HG02642 (cell line): ENCODE data around the gene NPAS2.

Experiments
- ATAC-seq: cut with Tn5 transposase; IDR thresholded peaks from one replicate; pipeline ENCODE4 v1.9.1; 2021; ENCODE audit warnings: mild to moderate bottlenecking; ENCODE audit not compliant: unreplicated experiment, poor library complexity

The NPAS2 gene

GRCh38 chr2:100793982-100794381 lies 26.0 kb upstream of the NPAS2 start:
- no peak for ATAC-seq

- ATAC-seq: no peak
Measured at GRCh38 chr2:100796499-100797100, 23.3 kb upstream of the NPAS2 start.

- no peak for ATAC-seq
Measured at GRCh38 chr2:100799686-100800085, 20.3 kb upstream of the NPAS2 start.

GRCh38 chr2:100800915-100801314 lies 19.0 kb upstream of the NPAS2 start:
- ATAC-seq: no peak

- no peak for ATAC-seq
Measured at GRCh38 chr2:100801402-100801801, 18.5 kb upstream of the NPAS2 start.

GRCh38 chr2:100802066-100802465 lies 17.9 kb upstream of the NPAS2 start:
- ATAC-seq: no peak

GRCh38 chr2:100803334-100803733 lies 16.6 kb upstream of the NPAS2 start:
- no peak for ATAC-seq

DNA sequence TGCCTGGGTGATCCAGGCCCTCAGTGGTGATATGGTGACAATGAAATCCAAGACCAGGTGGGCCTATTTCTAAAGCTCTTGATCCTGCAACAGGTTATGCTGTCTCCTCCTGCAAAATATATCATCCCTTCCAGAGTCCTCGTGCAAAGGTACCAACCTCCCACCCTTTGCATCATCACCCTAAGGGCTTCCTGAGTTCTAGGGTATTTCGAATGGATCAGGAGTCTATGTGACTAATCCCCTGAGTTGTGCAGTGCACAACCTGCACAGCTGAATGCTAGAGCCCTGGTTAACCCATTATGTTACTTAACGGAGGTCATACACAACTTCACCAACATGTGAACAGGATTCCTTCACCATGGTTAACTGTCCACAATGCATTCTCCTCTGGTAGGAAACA lies 13.4 kb upstream of the NPAS2 start:
- ATAC-seq: no peak

GRCh38 chr2:100807707-100808106 lies 12.2 kb upstream of the NPAS2 start:
- no peak for ATAC-seq

- no peak for ATAC-seq
Measured at GRCh38 chr2:100808582-100808981, 11.4 kb upstream of the NPAS2 start.

DNA sequence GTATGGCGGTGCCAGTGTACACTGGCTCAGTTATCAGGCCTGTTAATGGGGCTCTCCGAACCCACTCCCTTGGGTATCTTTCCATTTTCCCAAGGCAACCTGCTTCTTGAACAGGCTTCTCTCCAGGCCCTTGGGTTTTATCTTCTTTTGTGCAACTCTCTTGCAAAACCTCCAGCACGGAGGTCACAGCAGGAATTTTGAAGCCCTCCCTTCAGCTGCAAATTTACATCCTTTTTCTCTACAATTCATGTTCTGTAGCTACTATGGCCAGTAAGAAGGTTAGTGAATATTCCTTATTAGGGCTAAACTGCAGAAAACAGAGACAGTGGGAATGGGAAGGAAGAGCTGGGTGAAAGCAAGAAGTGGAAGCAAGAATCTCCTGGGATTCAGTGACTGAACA lies 10.4 kb upstream of the NPAS2 start:
- no peak for ATAC-seq

DNA sequence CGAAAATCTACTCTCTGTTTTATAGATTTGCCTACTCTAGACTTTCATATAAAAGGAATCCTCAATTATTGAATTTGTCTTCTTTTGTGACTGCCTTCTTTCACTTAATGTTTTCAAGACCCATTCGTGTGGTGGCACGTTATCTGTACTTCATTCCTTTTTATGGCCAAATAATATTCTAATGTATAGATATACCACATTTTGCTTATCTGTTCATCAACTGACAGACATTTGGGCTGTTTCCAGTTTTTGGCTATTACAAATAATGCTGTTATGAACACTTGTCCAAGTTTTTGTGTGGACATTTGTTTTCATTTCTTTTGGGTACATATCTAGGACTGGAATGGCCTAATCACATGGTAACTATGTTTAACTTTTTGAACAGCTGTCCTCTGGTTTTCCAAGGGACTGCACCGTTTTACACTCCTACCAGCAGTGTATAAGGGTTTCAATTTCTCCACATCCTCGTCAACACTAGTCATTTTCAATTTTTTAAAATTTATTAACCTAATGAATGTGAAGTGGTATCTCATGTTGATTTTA lies 9.3 kb upstream of the NPAS2 start:
- ATAC-seq: no peak

DNA sequence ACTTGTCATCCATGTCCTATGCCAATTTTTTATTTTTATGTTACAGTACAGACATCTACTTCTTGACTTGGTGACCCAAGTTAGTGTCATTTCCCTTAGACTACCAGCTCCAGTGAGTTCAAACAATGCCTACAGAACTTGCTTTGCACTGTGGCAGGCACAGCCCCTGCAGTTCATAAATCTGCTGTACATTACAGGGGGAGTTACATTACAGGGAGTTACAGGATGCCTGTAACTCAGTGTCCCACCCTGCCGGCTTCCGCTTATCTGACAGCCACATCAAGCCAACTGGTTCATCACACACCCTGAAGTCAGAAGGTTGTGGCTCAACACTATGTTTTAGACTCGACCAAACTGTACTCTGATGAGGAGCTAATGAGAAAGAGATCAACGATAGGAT lies 7.8 kb upstream of the NPAS2 start:
- ATAC-seq: no peak

- ATAC-seq: no peak
Measured at GRCh38 chr2:100812573-100812972, 7.4 kb upstream of the NPAS2 start.

DNA sequence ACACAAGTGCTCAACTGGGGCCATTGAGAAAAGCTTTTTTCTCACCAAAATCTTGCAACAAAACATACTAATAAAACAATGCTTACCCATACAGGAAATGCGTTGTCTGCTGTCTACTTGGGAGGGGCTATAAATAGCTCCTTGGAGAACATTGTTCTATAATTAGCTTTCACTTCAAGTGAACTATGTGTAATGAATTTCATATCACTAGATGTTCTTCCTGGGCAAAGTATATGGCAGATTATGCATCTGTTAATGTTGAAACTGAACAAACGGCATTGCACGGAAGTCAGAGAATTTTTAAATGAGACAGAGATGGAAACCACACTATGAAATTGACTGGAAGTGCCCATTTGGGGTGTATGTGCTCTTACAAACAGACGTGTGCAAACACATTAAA lies 6.4 kb upstream of the NPAS2 start:
- no peak for ATAC-seq

- ATAC-seq: no peak
Measured at GRCh38 chr2:100814043-100814442, 5.9 kb upstream of the NPAS2 start.

GRCh38 chr2:100814453-100814852 lies 5.5 kb upstream of the NPAS2 start:
- ATAC-seq: no peak

GRCh38 chr2:100817388-100817985 lies 2.5 kb upstream of the NPAS2 start:
- no peak for ATAC-seq

DNA sequence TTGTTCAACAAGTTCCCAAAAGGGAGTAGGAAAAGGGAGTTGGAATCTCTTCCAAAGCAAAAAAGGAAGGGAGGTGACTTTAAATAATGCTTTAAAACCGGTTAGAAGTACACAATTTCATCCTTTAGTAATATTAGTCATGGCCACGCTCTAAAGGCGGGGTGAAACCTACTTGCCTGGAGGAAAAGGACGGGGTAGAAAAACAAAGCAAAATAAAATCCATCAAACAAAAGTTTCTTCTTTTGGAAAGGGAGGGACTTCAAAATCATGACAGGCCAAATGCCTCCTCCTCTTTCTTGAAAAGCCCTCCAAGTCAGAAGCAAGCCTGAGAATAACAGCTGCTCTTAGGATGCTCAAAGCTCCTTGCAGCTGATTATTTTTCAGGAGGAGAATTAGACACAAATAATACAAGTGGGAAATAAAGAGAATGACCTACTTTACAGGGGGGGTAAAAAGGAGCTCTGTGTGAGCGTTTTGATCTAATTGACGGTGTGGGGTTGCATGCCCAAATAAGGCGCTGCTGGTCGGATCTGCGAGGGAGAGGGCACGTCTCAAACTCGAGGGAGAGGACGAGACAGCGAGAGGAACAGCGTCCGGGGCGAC lies 1.8 kb upstream of the NPAS2 start:
- no peak for ATAC-seq

DNA sequence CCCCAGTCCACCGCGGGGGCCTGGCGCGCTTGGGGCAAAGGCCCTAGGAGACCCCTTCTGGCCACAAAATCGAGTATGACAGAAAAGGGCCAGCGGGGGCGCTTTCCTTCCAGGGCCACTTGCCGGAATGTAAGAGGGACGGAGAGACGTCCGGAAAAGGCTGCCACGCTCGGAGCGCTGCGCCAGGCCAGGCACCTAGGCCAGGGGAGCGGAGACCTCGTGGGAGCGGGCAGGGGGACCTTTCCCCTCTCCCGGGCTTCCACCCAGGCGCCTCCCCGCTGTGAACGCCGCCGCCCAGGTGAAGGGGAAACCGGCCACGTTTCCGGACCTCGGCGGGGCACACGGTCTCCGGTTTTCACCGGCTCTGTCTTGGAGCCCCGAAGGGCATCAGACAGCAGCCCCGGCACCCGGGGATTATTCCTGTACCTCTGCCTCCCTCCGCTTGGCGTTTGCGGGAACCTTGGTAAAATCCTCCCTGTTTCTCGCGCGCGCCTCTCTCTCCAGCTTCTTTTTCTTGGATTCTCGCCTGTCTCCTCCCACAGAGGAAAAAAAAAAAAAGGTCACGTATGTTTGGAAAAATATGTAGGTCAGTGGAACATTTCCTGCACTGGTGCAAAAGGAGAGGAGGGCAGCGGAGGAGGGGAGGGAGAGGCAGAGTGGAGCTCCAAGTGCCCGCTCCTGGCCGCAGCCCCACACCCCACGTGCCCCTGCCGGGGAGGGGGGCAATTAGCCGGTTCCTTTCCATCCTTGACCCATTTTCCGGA lies 1.2 kb upstream of the NPAS2 start:
- ATAC-seq: no peak

DNA sequence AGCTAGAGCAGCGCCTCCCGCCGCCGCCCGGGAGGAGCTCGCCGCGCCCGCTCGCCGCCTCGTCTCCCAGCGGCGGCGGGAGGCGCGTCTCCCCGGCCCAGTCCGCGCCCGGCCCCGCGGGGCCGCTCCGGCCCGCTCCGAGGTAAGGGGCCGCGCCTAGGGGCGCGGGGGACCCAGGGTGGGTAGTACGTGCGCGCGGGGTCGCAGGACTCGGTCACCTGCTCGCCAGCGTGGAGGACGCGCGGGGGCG lies 259 bp downstream of the NPAS2 start:
- ATAC-seq: no peak
